Hematopoietic multipotent progenitor cell treated with erythropoietin and hydrocortisone succinate and interleukin-3 and kit ligand, for 17 days (in vitro differentiated cells): ENCODE data around the gene OR1M1.
"Not testable (repeated sequence)": the region's sequence is repeated elsewhere in the genome, so short reads cannot be mapped to it uniquely, and the experiment has no call there.

Experiments
- DNase-seq: peaks from one replicate; pipeline ENCODE4 v3.0.0-alpha.2; 2015; ENCODE audit warnings: low spot score

OR1M1 gene

GRCh38 chr19:9086761-9087160 lies at the start of gene OR1M1:
Gene OR1M1, plus strand, starts transcription at chr19:9087061. Its CDS starts 6,184 bp downstream, at chr19:9093245.
- no peak for DNase-seq

- no peak for DNase-seq
Observed at GRCh38 chr19:9037400-9038062, 49.3 kb upstream of the OR1M1 start.

- DNase-seq = no peak
Observed at GRCh38 chr19:9039728-9040127, 47.1 kb upstream of the OR1M1 start.

GRCh38 chr19:9040131-9040530 lies 46.7 kb upstream of the OR1M1 start:
- no peak for DNase-seq

- DNase-seq = no peak
Observed at GRCh38 chr19:9041023-9041422, 45.8 kb upstream of the OR1M1 start.

GRCh38 chr19:9043524-9043923 lies 43.3 kb upstream of the OR1M1 start:
- DNase-seq = no peak

GRCh38 chr19:9044449-9044848 lies 42.4 kb upstream of the OR1M1 start:
- DNase-seq = no peak

- DNase-seq = no peak
Observed at GRCh38 chr19:9046694-9047093, 40.2 kb upstream of the OR1M1 start.

GRCh38 chr19:9052894-9053293 lies 34.0 kb upstream of the OR1M1 start:
- DNase-seq = no peak

GRCh38 chr19:9053674-9054073 lies 33.2 kb upstream of the OR1M1 start:
- not testable (repeated sequence) for DNase-seq

- no peak for DNase-seq
Observed at GRCh38 chr19:9054207-9054606, 32.7 kb upstream of the OR1M1 start.

GRCh38 chr19:9054765-9055164 lies 32.1 kb upstream of the OR1M1 start:
- DNase-seq = no peak

GRCh38 chr19:9056131-9056530 lies 30.7 kb upstream of the OR1M1 start:
- DNase-seq = not testable (repeated sequence)

GRCh38 chr19:9057505-9058258 lies 29.2 kb upstream of the OR1M1 start:
- no peak for DNase-seq

- DNase-seq = no peak
Observed at GRCh38 chr19:9058905-9059667, 27.8 kb upstream of the OR1M1 start.

- DNase-seq = no peak
Observed at GRCh38 chr19:9060564-9061340, 26.1 kb upstream of the OR1M1 start.

- no peak for DNase-seq
Observed at GRCh38 chr19:9061879-9062278, 25.0 kb upstream of the OR1M1 start.

- DNase-seq = no peak
Observed at GRCh38 chr19:9065457-9066014, 21.3 kb upstream of the OR1M1 start.

GRCh38 chr19:9070066-9070465 lies 16.8 kb upstream of the OR1M1 start:
- no peak for DNase-seq

GRCh38 chr19:9071720-9072119 lies 15.1 kb upstream of the OR1M1 start:
- DNase-seq = not testable (repeated sequence)

GRCh38 chr19:9073806-9074205 lies 13.1 kb upstream of the OR1M1 start:
- DNase-seq = no peak
